Measurements from ENCODE around the gene RAB5IF.

DNA sequence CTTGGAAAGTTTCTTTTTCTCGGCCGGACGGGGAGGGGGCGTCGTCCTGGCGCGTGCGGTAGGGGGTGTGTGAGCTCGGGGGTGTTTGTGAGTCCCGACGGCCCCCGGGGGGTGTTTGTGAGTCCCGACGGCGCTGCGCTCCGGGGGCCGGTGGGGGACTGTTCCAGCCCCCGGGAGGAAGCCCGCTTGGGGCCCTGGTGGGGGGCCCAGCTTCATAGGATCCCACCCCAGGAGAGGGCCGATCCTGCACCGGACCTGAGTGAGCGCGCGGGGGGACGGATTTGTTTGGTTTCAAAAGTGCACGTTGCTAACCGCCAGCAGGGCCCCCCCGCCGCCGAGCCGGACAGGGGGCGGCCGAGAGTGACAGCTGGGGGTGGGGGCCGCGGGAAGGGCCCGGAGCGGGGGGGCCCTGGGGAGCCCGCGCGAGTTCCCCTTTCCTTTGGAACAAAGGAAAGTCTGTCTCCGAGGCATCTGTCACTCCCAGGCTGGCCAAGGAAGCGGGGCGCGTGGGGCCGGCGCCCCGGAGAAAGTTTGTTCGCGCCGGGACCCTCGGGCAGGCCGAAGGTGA is 31.7 kb upstream of the RAB5IF start:
- TF ChIP-seq, protein P1, sequence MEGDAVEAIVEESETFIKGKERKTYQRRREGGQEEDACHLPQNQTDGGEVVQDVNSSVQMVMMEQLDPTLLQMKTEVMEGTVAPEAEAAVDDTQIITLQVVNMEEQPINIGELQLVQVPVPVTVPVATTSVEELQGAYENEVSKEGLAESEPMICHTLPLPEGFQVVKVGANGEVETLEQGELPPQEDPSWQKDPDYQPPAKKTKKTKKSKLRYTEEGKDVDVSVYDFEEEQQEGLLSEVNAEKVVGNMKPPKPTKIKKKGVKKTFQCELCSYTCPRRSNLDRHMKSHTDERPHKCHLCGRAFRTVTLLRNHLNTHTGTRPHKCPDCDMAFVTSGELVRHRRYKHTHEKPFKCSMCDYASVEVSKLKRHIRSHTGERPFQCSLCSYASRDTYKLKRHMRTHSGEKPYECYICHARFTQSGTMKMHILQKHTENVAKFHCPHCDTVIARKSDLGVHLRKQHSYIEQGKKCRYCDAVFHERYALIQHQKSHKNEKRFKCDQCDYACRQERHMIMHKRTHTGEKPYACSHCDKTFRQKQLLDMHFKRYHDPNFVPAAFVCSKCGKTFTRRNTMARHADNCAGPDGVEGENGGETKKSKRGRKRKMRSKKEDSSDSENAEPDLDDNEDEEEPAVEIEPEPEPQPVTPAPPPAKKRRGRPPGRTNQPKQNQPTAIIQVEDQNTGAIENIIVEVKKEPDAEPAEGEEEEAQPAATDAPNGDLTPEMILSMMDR (IDR thresholded peaks at IDR 0.05) = no peak
- no peak for TF ChIP-seq POLR2A (IDR thresholded peaks at IDR 0.05; ENCODE audit: low read depth)
- no peak for TF ChIP-seq POLR2AphosphoS5 (IDR thresholded peaks at IDR 0.05)

Measured in esophagus muscularis mucosa (tissue), 3 donors.